ENCODE measurements around the gene MAS1. TPM values are rescaled to one million over a fixed set of nuclear protein-coding genes. Genes with fewer than 3 reads are reported as not detected.
"Not testable (repeated sequence)": the region's sequence is repeated elsewhere in the genome, so short reads cannot be mapped to it uniquely, and the experiment has no call there.

Gene MAS1
- total RNA-seq = not detected

GRCh38 chr6:159890792-159891191, at the start of gene MAS1:
TSS of gene MAS1 (plus strand) at chr6:159890988. CDS start at chr6:159906956, 15,968 bp downstream.
- no peaks in the 10 kb centered on the region for H3K27me3 ChIP-seq
- no peaks in the 10 kb centered on the region for H3K9me3 ChIP-seq
- H3K4me3 ChIP-seq = peak within 1 kb of the TSS in 1 of 2 donors; percentile 26
- H3K27ac ChIP-seq = no peak within 1 kb of the TSS
- H3K4me1 ChIP-seq = peaks cover 0 to 5% of the 10 kb centered on the region in 2 donors
- intact Hi-C loops (cut with DNase I) = no loop called here
- DNase-seq (ENCODE audit: low spot score in 2 of 2) = no peak
- TF ChIP-seq, protein P1, sequence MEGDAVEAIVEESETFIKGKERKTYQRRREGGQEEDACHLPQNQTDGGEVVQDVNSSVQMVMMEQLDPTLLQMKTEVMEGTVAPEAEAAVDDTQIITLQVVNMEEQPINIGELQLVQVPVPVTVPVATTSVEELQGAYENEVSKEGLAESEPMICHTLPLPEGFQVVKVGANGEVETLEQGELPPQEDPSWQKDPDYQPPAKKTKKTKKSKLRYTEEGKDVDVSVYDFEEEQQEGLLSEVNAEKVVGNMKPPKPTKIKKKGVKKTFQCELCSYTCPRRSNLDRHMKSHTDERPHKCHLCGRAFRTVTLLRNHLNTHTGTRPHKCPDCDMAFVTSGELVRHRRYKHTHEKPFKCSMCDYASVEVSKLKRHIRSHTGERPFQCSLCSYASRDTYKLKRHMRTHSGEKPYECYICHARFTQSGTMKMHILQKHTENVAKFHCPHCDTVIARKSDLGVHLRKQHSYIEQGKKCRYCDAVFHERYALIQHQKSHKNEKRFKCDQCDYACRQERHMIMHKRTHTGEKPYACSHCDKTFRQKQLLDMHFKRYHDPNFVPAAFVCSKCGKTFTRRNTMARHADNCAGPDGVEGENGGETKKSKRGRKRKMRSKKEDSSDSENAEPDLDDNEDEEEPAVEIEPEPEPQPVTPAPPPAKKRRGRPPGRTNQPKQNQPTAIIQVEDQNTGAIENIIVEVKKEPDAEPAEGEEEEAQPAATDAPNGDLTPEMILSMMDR (IDR thresholded peaks at IDR 0.05) = no peak
- no peaks in the 10 kb centered on the region for H3K36me3 ChIP-seq

DNA sequence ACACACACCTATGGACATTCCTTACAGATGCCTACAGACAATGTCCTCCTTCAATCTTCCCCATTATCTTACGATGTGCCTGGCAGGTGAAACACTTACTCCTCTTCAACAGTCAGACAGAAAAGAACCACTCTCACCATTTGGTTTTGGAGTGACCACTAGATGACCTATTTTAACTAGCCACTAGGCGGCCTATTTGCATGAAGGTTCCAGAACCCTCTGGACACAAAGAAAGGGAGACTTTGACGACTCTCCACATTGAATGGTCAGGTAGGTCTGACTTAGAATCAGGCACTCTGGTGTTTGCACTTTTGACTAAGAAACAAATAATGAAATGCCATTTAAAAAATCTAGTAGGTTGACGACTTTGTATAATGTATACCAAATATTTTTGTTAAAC, 48.8 kb upstream of the MAS1 start:
- Histone ChIP-seq H3K4me1 (no peaks in the 10 kb centered on the region), H3K27me3 (no peaks in the 10 kb centered on the region), H3K36me3 (no peaks in the 10 kb centered on the region), H3K27ac (no peak overlapping the region), H3K9me3 (no peaks in the 10 kb centered on the region), H3K4me3 (no peak overlapping the region)
- DNase-seq (ENCODE audit: low spot score in 2 of 2) = no peak
- intact Hi-C loops (cut with DNase I) = no loop called here
- TF ChIP-seq, protein P1 (IDR thresholded peaks at IDR 0.05) = no peak

- Histone ChIP-seq H3K36me3 (no peaks in the 10 kb centered on the region), H3K27ac (no peak overlapping the region), H3K9me3 (no peaks in the 10 kb centered on the region), H3K4me3 (no peak overlapping the region), H3K4me1 (no peaks in the 10 kb centered on the region), H3K27me3 (no peaks in the 10 kb centered on the region)
- no peak for DNase-seq (ENCODE audit: low spot score in 2 of 2)
- TF ChIP-seq, protein P1 (IDR thresholded peaks at IDR 0.05) = no peak
- intact Hi-C loops (cut with DNase I) = no loop called here
These were observed 45.8 kb upstream of the MAS1 start for GRCh38 chr6:159844737-159845645.

DNA sequence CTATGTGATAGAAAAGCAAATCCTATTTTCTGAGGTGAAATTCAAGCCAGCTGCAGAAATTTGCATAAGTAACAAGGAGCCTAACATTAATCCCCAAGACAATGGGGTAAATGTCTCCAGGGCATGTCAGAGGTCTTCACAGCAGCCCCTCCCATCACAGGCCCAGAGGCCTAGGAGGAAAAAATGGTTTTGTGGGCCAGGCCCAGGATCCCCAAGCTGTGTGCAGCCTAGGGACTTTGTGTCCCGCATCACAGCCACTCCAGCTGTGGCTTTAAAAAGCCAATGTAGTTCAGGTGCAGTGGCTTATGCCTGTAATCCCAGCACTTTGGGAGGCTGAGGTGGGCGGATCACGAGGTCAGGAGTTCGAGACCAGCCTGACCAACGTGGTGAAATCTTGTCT, 42.2 kb upstream of the MAS1 start:
- H3K4me1 ChIP-seq; H3K27ac ChIP-seq; H3K27me3 ChIP-seq; H3K36me3 ChIP-seq; H3K9me3 ChIP-seq; intact Hi-C loops (cut with DNase I); DNase-seq (ENCODE audit: low spot score in 2 of 2); H3K4me3 ChIP-seq: not testable (repeated sequence)

DNA sequence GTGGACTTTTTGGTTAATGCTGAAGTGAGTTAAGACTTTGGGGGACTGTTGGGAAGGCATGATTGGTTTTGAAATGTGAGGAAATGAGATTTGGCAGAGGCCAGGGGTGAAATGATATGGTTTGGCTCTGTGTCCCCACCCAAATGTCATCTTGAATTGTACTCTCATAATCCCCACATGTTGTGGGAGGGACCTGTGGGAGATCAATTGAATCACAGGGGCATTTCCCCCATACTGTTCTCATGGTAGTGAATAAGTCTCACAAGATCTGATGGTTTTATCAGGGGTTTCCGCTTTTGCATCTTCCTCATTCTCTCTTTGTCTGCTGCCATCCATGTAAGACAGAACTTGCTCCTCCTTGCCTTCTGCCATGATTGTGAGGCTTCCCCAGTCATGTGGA, 40.9 kb upstream of the MAS1 start:
- H3K27me3 ChIP-seq; H3K4me3 ChIP-seq; H3K36me3 ChIP-seq; H3K27ac ChIP-seq; H3K9me3 ChIP-seq; DNase-seq (ENCODE audit: low spot score in 2 of 2): not testable (repeated sequence)
- peaks cover 0 to 11% of the 10 kb centered on the region in 2 donors for H3K4me1 ChIP-seq
- intact Hi-C loops (cut with DNase I) = loop anchor here (10.0 kb wide), 1 partner anchor 155 kb away; the partner anchor contains the start of gene SOD2

- Histone ChIP-seq H3K36me3 (no peaks in the 10 kb centered on the region), H3K27ac (peak overlapping the region in 1 of 2 donors; percentile 36), H3K27me3 (no peaks in the 10 kb centered on the region), H3K9me3 (no peaks in the 10 kb centered on the region), H3K4me1 (peaks cover 0 to 11% of the 10 kb centered on the region in 2 donors), H3K4me3 (no peak overlapping the region)
- TF ChIP-seq, protein P1 (IDR thresholded peaks at IDR 0.05) = peak in 1 of 3 experiments; percentile 14
- no peak for DNase-seq (ENCODE audit: low spot score in 2 of 2)
- intact Hi-C loops (cut with DNase I) = loop anchor here (2.0 to 10.0 kb wide), 2 partner anchors 62 to 158 kb away; partner anchors contain the start of genes MRPL18 and SOD2
These were observed 37.9 kb upstream of the MAS1 start for GRCh38 chr6:159852877-159853276.
